DMS114 treated with DMSO at 0.1 percent for 48 hours (cell line): Measurements from ENCODE around the gene IQCK.
"Not testable (repeated sequence)": the region's sequence is repeated elsewhere in the genome, so short reads cannot be mapped to it uniquely, and the experiment has no call there.

ENCODE experiments used
- DNase-seq: peaks from one replicate; lab custom pipeline; 2025; ENCODE audit not compliant: unreplicated experiment; lab: John Stamatoyannopoulos, UW

Gene IQCK, protein sequence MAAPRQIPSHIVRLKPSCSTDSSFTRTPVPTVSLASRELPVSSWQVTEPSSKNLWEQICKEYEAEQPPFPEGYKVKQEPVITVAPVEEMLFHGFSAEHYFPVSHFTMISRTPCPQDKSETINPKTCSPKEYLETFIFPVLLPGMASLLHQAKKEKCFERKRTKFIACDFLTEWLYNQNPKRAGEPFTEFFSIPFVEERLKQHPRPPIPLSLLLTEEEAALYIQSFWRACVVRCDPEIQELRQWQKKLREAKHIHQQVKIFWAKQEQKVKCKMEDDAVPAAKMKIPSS

DNA sequence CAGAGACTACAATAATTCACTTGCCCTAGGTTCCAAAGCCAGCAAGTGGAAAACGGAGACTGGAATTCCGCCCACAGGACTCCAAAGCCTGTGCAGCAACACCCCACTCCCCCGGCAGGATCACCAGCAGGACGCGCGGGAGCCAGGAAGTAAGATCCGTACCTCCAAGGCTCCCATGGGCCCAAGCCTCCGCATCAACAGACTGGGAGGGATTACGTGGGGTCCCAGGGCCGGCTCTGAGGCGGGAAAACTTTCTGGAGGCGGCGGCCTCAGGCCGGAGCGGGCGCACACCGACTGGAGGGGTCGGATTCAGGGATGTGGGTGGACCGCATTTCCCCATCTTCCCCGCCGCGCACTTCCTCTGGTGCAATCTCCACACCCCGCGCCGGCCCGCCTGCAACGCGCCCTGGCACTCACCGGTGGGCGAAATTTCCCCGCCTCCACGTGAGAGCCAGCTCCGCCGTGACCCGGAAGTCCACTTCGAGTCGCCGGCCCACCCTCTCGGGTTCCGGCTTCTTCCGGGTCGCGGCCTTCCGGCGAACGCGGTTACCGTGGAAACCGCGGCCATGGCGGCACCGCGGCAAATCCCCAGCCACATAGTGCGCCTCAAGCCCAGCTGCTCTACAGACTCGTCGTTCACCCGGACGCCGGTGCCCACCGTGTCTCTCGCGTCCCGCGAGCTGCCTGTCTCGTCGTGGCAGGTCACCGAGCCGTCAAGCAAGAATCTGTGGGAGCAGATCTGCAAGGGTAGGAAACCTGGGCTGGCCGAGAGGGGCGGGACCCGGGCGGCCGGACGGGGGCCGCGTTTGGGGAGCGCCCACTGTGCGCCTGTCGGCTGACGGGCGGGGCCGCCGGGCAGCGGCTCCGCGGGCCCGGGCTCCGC, at the start of gene IQCK, which contains the start of gene KNOP1:
Gene IQCK (plus strand): TSS at position 531 of the 883 bp plus-strand sequence. CDS start 36 bp downstream, at position 567.
Gene KNOP1 (minus strand): TSS at position 487 of the 883 bp plus-strand sequence. CDS start 3,192 bp downstream, outside the sequence.
- peak; percentile 40 for DNase-seq

DNA sequence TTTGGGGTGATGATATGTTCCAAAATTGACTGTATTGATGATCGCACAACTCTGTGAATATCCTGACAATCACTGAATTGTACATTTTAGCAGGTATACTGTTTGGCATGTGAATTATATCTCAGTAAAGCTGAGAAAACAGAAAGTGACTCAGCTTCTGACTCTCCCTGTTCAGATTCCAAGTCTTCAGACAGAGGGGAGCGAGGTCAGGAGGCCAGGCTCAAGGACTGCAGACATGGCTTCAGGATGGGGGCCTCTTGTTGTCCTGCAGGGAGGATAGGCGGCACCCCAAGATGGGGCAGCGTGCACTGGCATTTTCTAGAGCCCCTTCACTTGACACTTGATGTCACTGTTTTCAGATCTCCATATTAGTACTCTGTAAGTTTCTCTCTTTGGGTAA, 45.7 kb upstream of the IQCK start:
- no peak for DNase-seq

DNA sequence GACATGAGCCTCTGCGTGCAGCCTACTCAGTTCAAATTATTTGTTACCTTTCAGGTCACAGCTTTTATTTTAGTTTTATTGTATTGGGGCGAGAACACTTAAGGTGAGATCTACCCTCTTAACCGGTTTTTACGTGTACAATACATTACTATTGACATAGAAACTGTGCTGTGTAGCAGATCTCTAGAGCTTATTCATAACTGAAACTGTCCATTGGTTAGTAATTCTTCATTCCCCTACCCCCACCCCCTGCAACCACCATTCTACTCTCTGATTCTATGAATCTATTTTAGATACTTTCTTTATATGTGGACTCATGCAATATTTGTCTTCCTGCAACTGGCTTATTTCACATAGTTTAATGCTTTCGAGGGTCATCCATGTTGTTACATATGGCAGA, 43.6 kb upstream of the IQCK start:
- no peak for DNase-seq

DNA sequence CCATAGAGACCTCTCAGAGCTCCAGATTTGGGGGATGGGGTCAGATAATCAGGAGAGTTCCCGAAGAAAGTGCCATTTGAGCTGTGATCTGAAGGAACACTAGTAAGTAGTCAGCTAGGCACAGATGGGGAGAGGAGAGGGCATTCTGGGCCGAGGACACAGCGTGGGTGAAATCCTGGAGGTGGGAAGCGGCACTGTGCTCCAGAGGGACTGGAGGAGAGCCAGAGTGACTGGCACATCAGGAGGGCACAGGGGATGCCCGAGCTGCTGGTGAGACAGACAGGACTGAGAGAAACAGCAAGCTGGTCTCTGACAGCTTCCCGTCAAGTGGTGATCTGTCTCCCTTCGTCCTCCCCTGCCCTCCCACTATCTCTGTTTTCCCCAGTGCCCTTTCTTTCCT, 40.7 kb upstream of the IQCK start:
- DNase-seq, result no peak

DNA sequence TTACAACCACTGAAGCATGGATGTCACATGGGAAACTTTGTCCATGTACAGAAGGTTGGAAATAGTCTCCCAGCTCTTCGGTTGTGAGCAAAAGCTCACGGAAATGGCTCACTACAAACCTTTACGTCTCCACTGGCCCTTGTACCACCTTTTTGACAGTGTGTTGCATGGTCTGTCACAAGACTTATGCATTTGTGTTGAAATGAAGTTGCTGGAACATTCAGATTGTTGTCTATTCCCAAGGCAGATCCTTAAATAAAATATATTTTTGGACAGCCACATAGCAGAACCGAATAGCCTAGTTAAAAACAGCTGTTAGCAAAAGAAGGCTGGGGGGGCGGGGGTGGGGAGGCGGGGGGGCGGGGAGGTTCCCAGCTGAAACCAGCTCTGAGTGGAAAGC, 39.3 kb upstream of the IQCK start:
- DNase-seq, result no peak

DNA sequence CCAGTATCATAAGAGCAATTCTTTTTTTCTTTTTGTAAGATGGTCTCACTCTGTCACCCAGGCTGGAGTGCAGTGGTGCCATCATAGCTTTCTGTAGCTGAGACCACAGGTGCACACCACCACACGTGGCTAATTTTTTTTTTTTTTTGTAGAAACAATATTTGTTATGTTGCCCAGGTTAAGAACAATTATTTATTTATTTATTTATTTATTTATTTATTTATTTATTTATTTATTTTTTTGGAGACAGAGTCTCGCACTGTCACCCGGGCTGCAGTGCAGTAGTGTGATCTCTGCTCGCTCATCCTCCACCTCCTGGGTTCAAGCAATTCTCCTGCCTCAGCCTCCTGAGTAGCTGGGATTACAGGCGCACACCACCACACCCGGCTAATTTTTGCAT, 38.8 kb upstream of the IQCK start:
- DNase-seq, result not testable (repeated sequence)

DNA sequence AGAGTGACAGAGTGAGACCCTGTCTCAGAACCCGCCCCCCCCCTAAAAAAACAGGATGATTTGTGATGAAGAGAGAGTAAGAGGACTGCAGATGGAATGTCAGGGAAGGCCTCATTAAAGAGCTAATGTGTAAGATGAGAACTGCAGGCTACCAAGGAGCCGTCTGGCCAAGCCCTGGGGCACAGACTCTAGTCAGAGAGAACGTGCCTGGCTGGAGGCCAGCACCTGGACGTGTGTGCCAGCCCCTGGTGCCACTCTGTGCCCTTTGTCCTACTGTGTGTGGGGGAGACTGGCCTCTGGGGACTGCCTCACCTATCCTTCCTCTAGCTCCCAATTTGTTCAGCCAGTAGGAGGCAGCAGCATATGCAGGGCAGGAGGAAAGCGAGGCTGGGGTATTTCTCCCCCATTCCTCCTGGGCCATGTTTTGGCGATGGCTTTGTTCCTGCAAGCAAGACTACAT, 37.2 kb upstream of the IQCK start:
- no peak for DNase-seq

DNA sequence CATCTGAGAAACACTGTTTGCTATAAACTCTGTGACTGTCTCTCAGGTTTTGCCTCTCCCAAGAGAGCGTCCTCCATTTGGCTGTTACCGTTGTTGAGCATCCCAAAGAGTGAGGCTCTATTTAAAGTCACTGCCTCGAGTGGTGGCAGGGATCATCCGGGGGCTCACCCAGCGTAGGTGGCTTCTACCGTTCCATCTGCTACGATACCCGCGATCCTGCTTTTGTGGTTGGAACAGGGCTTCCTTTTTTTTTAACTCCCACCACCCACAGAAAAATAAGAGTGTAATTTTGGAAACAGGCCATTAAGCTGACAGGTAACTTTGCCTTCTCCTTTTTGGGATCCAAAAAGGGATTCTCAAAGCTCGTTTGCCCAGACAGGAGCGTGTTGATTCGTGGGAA, 36.4 kb upstream of the IQCK start:
- no peak for DNase-seq

DNA sequence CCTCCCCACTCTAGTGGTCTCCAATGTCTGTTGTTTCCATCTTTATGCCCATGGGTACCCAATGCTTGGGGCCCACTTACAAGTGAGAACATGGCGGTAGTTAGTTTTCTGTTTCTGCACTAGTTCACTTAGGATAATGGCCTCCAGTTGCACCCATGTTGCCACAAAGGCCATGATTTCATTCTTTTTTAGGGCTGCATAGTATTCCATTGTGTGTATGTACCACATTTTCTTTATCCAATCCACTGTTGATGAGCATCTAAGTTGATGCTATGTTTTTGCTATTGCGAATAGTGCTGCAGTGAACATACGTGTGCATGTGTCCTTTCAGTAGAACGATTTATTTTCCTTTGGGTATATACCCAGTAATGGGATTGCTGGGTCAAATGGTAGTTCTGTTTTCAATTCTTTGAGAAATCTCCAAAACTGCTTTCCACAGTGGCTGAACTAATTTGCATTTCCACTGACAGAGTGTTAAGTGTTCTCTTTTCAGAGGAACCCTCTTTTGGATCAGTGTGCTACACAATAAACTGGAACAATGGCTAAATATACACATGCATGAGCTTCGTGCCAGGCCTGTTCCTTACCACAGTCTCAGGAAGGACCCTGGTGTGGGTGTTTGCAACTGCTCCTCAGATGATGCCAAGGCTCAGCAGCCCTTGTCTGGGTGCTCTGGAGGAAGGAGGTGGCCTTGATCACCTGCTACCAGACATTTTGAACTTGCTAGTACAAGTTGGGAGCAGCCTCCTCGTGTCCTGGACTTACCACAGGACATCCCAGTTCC, 34.4 kb upstream of the IQCK start:
- DNase-seq, result no peak

DNA sequence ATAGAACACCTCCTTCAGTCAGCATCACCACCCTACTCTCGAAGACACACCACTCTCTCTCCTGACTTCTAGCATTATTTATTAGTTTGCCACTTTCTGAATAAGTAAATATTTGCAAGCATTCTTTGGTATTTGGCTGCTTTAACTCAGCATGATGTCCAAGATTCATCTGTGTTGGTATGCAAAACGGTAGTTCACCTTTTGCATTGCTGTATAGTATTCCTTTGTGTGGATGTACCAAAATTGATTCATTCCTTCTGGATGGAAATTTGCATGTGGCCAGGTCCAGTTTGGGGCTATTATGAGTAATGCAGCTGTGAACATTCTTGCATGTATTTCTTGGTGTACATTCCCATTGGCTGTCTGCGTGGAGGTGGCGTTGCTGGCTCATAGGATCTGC, 32.9 kb upstream of the IQCK start:
- DNase-seq, result no peak

DNA sequence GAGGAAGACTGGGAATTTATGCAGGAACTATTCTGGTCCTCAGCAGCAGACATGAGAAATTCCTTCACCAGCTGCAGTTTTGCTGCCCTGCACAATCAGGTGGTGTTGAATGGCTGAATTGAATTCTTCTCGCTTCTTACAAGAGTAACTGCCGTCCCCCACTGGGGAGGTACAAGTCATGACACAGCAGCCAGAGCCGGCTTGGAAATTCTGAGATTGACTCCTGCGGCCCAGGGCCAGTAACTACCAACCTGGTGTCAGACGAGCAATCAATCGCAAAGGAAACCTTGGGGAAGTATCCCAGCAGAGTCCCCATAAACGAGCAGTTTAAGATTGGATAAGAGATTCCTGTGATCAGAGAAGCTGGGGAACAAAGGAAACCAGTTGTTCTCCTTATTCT, 30.8 kb upstream of the IQCK start:
- no peak for DNase-seq

DNA sequence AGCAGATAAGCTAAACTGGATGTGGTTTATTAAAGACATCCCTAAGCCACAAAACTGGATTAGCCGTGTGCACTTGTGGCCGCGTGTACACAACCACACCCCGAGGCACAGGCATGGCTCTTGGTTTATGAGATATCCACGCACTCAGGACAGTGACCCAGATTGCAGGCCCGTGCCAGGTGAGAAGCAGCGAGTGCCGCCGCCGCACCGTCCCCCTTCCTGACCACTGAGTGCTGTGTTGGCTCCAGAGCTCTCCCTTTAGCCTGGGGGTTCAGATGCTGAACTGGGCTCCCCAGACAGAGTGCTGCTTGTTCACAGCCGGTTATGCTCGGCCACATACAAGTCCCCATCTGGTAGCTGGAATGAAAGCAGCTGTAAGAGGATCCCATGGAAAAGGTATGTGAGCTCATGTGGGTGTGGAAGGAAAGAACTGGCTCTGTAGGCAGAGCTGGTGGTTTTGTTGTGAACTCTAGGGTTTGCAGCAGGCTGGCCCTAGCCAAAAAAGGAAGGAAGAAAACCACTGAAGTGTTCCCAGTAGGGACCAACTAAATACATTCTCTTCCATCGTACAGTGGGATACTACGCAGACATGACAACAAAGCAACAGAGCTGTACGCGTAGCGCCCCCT, 29.6 kb upstream of the IQCK start:
- no peak for DNase-seq

DNA sequence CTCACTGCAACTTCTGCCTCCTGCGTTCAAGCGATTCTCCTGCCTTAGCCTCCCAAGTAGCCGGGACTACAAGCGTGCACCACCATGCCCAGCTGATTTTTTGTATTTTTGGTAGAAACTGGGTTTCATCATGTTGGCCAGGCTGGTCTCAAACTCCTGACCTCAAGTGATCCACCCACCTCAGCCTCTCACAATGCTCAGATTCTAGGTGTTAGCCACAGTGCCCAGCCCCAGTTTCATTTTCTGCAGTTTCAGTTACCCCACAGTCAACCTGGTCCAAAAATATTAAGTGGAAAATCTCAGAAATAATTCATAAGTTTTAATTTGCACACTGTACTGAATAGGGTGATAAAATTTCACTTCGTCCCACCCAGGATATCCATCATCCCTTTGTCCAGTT, 28.7 kb upstream of the IQCK start:
- no peak for DNase-seq

DNA sequence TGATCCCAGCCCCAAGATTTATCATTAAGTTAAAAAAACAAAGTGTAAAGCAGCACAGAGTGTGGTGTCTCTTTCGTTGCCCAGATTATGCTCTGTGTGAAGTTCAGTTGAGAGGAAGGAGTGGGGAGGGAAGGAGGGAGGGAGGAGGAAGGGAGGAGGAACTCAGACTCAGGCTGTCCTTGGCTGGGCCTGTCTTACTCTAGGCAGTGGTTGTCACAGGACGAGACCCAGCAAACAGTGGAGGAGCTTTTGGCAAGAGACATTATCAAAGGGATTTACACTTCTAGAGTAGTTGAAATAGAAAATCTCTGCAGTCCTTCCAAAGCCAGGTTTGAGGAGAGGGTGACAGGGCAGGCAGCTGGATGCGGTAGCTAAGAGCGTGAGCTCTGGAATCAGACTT, 27.9 kb upstream of the IQCK start:
- no peak for DNase-seq

DNA sequence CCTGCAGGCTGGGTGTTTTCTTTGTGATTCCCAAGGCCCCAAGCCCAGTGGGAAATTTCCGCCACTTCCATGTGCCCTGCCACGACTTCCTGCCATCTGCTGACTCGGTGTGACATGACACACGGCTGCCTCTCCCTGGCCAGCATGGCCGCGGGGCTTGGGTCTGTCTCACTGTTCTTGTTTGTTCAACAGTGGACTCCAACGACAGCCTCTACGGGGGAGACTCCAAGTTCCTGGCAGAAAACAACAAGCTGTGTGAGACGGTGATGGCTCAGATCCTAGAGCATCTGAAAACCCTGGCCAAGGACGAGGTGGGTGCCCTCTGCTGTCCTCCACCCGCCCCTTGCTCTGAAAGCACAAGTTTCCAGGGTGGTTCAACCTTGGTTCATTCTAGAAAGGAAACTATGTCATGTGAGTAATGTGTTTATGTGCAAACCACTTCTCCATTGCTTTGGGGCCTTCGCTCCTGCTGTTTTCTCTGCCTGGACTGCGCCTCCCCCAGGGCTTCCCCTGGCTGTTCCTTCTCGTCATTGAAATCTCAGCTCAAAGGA, 26.8 kb upstream of the IQCK start:
- no peak for DNase-seq

DNA sequence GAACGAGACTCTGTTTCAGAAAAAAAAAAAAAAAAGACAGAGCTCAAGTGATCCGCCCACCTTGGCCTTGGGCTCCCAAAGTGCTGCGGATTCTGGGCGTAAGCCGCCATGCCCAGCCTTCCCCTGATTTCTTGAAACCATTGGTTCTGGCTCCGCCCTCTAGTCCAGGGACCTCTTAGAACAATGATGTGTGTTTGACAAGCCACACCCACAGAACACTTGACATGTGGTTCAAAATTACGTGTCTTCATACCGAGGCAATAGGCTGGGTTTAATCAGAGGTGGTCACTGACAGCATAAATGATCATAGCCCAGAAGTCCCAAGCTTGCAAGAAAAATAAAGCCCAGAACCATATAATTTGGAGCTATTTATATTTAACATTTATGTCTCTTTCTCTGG, 23.1 kb upstream of the IQCK start:
- no peak for DNase-seq

DNA sequence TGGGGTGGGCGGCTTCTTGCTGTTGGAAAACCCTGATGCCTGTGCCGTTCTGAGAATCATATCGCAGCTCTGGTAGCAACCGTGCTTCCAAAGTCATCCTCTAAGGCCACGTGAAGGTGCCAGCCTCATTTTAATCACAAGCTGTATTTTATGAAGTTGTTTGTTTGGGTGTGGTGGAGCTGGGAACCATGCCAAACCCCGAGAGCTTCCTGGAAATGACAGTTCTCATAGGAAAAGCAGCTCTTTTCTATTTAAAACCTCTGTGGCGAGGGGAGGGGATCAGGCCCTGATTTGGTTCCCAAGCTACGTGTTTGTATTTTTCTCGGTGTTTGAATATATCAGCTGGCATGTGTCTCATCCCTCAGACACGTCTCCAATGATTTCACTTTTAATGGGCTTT, 21.7 kb upstream of the IQCK start:
- no peak for DNase-seq

DNA sequence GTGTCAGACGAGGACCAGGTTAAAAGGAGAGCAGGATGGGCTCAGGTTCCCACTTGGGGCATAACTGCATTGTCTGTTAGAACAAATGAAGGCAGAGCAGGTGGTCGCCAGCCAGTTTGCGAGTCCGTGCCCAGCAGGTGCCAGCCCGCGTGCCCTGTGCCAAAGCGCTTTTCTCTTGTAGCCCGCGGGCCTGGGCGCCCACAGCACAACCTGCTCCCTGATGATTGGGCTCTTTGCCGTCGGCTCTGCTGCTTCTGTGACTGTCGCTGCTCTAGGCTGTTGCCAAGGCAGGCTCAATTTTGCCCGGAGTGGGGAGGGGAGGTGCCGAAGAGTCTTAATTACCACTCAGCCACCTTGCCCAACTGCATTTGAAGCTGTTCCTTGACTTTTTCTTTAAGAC, 21.1 kb upstream of the IQCK start:
- DNase-seq, result no peak

DNA sequence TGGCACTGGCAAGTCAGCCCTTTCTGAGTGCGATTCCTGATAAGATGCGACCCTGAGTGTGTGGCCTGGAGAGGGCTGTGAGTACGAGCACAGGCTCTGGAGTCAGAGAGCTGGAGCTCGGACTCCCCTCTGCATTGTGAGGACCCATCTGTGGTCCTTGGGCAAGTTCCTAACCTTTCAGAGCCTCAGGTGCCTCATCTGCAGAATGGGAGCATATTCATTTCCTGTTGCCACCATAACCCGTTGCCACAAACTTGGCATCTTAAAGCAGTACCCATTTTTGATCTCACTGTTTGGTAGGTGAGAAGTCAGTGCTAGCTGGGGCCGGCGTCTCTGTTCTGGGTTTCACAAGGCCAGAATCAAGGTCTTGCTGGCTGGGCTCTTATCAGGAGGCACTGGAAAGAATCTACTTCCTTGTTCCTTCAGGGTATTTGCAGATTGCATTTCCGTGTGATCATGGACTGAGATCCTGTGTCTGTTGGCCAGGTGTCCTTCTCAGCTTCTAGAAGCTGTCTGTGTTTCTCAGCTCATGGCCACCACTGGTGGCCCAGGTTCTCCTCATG, 20.2 kb upstream of the IQCK start:
- DNase-seq, result no peak
